Measurements from ENCODE around the gene NRM. TPM values are rescaled to one million over a fixed set of nuclear protein-coding genes. Genes with fewer than 3 reads are reported as not detected.
A peak's percentile ranks its signal among the peaks of the same experiment; 100 is the strongest.

Gene NRM
- polyA plus RNA-seq, 1 donor from 2014 or later = 7.1 TPM

DNA sequence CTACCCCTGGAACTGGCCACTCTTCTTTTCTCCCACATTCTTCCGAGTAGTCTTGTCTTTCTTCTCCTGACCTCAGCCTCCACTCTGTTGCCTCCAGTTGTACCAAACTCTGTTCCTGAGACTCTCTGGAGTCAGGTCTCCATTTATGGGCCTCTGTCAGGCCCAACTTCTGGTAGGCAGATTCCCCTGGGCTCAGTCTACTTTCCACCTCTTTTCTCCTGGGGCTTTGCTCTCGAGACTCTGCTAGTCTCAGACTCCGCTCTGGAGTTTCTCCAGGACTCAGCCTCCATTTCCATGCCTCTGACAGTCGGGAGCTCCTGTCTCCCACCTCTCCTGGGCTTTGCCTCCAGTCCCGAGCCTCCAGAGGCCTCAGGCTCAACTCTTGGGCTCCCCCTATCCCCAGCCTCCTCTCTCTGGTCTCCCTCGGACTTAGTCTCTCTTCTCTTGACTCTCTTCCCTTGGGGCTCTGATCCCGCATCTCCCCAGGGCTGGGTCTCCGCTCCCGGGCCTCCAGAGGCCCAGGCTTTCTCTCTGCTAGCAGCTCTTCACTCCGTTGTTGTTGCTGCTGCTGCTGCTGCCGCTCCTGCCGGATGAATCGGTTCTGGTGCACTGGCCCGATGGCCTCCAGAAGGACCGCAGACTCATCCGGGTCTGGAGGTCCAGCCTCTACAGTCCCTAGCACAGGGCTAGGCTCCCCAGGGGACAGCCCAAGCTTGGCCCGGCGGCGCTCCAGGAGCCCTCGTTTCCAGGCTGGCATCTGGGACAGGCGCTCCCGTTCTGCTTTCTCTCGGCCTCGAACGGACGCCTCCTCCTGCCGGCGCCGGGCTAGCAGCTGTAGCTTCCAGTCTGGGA lies 5.4 kb downstream of the NRM start:
- peaks cover 84% of the 10 kb centered on the region for H3K79me2 ChIP-seq (replicated peaks; ENCODE audit: insufficient read depth, low read length)
- TF ChIP-seq RAD21 (conservative IDR thresholded peaks at IDR 0.05) = no peak
- TF ChIP-seq, protein P1, sequence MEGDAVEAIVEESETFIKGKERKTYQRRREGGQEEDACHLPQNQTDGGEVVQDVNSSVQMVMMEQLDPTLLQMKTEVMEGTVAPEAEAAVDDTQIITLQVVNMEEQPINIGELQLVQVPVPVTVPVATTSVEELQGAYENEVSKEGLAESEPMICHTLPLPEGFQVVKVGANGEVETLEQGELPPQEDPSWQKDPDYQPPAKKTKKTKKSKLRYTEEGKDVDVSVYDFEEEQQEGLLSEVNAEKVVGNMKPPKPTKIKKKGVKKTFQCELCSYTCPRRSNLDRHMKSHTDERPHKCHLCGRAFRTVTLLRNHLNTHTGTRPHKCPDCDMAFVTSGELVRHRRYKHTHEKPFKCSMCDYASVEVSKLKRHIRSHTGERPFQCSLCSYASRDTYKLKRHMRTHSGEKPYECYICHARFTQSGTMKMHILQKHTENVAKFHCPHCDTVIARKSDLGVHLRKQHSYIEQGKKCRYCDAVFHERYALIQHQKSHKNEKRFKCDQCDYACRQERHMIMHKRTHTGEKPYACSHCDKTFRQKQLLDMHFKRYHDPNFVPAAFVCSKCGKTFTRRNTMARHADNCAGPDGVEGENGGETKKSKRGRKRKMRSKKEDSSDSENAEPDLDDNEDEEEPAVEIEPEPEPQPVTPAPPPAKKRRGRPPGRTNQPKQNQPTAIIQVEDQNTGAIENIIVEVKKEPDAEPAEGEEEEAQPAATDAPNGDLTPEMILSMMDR (IDR thresholded peaks at IDR 0.05; ENCODE audit: poor library complexity, severe bottlenecking) = no peak
- no peak for TF ChIP-seq TAF1 (IDR thresholded peaks at IDR 0.05; ENCODE audit: low read depth)
- no peak for TF ChIP-seq MXI1 (conservative IDR thresholded peaks at IDR 0.05; ENCODE audit: poor library complexity, severe bottlenecking)
- TF ChIP-seq SMC3 (conservative IDR thresholded peaks at IDR 0.05; ENCODE audit: poor library complexity) = no peak
- H4K20me1 ChIP-seq (ENCODE audit: insufficient read depth) = peaks cover 36% of the 10 kb centered on the region
- H3K36me3 ChIP-seq (ENCODE audit: insufficient read depth, low read length) = no peaks in the 10 kb centered on the region
- H3K9me3 ChIP-seq (ENCODE audit: low read length) = no peaks in the 10 kb centered on the region
- H3K4me3 ChIP-seq (ENCODE audit: low read length) = peak overlapping the region; percentile 99
- H3K9ac ChIP-seq (ENCODE audit: low read length) = peak overlapping the region; percentile 100
- H3K27me3 ChIP-seq (ENCODE audit: insufficient read depth, low read depth, low read length) = no peaks in the 10 kb centered on the region
- no peak overlapping the region for H2AFZ ChIP-seq (ENCODE audit: low read depth, low read length)
- no peaks in the 10 kb centered on the region for H3F3A ChIP-seq (ENCODE audit: insufficient read depth, low read length, poor library complexity, severe bottlenecking)
- H3K4me2 ChIP-seq (ENCODE audit: low read length) = peak overlapping the region; percentile 85
- H3K9me2 ChIP-seq (ENCODE audit: insufficient read depth, low read length) = no peaks in the 10 kb centered on the region
- peak overlapping the region; percentile 94 for H3K27ac ChIP-seq (ENCODE audit: low read length)

DNA sequence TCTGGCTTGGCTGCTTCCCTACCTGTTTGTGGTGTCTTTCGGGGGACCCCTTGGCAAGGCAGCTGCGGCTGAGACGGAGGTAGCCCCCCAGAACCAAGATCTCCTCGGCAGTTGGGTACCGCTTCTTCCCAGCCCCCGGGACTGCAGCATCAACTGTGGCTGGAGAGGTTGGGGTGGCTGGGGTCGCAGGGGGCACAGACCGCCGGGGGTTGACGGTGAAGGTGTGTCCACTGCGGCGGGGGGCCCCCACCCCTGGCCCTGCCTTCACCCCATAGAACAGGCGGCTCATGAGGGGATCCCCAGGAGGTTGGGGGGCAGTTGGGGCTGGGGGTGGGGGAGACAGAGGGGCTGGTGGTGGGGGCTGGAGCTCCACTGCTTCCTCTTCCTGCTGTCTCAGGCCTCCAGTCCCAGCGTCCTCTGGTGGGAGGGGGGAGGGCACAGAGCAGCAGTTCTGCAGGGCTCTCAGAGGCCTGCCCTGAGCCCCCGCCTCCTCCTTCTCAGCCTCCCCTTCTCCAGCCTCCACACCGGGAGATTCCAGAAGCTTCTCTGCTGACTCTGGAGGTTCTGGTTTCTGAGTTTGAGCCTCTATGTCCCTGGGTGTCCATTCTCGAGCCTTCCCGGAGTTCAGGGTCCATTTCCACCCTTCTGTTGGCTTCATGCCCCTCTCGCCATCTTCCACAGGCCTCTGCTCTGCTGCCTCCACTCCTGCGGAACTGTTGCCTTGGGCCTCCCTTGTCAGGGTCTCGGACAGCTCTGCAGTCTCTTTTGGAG lies 6.2 kb downstream of the NRM start:
- Histone ChIP-seq H2AFZ (ENCODE audit: low read depth, low read length) (no peak overlapping the region), H3K9me3 (ENCODE audit: low read length) (no peaks in the 10 kb centered on the region), H4K20me1 (ENCODE audit: insufficient read depth) (peaks cover 44% of the 10 kb centered on the region), H3K27me3 (ENCODE audit: insufficient read depth, low read depth, low read length) (no peaks in the 10 kb centered on the region), H3K4me2 (ENCODE audit: low read length) (peak overlapping the region; percentile 94), H3K36me3 (ENCODE audit: insufficient read depth, low read length) (no peaks in the 10 kb centered on the region), H3K4me3 (ENCODE audit: low read length) (peak overlapping the region; percentile 99), H3K9ac (ENCODE audit: low read length) (peak overlapping the region; percentile 100), H3K27ac (ENCODE audit: low read length) (no peak overlapping the region), H3F3A (ENCODE audit: insufficient read depth, low read length, poor library complexity, severe bottlenecking) (no peaks in the 10 kb centered on the region), H3K79me2 (replicated peaks; ENCODE audit: insufficient read depth, low read length) (peaks cover 87% of the 10 kb centered on the region), H3K9me2 (ENCODE audit: insufficient read depth, low read length) (no peaks in the 10 kb centered on the region)
- TF ChIP-seq TAF1 (IDR thresholded peaks at IDR 0.05; ENCODE audit: low read depth) (no peak), EP300 (conservative IDR thresholded peaks at IDR 0.05; ENCODE audit: poor library complexity, severe bottlenecking) (no peak), EZH2 (IDR thresholded peaks at IDR 0.05; ENCODE audit: borderline replicate concordance, insufficient read depth, low read length, poor library complexity, severe bottlenecking) (no peak), POLR2AphosphoS5 (IDR thresholded peaks at IDR 0.05) (no peak), RAD21 (conservative IDR thresholded peaks at IDR 0.05) (no peak), MXI1 (conservative IDR thresholded peaks at IDR 0.05; ENCODE audit: poor library complexity, severe bottlenecking) (no peak)
- TF ChIP-seq, protein P2, sequence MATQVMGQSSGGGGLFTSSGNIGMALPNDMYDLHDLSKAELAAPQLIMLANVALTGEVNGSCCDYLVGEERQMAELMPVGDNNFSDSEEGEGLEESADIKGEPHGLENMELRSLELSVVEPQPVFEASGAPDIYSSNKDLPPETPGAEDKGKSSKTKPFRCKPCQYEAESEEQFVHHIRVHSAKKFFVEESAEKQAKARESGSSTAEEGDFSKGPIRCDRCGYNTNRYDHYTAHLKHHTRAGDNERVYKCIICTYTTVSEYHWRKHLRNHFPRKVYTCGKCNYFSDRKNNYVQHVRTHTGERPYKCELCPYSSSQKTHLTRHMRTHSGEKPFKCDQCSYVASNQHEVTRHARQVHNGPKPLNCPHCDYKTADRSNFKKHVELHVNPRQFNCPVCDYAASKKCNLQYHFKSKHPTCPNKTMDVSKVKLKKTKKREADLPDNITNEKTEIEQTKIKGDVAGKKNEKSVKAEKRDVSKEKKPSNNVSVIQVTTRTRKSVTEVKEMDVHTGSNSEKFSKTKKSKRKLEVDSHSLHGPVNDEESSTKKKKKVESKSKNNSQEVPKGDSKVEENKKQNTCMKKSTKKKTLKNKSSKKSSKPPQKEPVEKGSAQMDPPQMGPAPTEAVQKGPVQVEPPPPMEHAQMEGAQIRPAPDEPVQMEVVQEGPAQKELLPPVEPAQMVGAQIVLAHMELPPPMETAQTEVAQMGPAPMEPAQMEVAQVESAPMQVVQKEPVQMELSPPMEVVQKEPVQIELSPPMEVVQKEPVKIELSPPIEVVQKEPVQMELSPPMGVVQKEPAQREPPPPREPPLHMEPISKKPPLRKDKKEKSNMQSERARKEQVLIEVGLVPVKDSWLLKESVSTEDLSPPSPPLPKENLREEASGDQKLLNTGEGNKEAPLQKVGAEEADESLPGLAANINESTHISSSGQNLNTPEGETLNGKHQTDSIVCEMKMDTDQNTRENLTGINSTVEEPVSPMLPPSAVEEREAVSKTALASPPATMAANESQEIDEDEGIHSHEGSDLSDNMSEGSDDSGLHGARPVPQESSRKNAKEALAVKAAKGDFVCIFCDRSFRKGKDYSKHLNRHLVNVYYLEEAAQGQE (IDR thresholded peaks at IDR 0.05; ENCODE audit: borderline replicate concordance) = no peak
- TF ChIP-seq, protein P1 (IDR thresholded peaks at IDR 0.05; ENCODE audit: poor library complexity, severe bottlenecking) = no peak
